Measurements from ENCODE around the gene TYW1B. TPM values are rescaled to one million over a fixed set of nuclear protein-coding genes. Genes with fewer than 3 reads are reported as not detected.
"Not testable (repeated sequence)": the region's sequence is repeated elsewhere in the genome, so short reads cannot be mapped to it uniquely, and the experiment has no call there.

Gene TYW1B
- total RNA-seq, 1 donor from 2014 or later = 1.9 TPM

- Mint-ChIP-seq H3K27me3 (ENCODE audit: unreplicated experiment) (no peaks in the 10 kb centered on the region), H3K27ac (ENCODE audit: unreplicated experiment) (no peak overlapping the region), H3K9me3 (ENCODE audit: unreplicated experiment) (no peaks in the 10 kb centered on the region), H3K4me3 (ENCODE audit: unreplicated experiment) (no peak overlapping the region), H3K36me3 (ENCODE audit: low read depth, unreplicated experiment) (no peaks in the 10 kb centered on the region), H3K4me1 (ENCODE audit: unreplicated experiment) (no peaks in the 10 kb centered on the region)
- no peak for DNase-seq (ENCODE audit: low spot score)
- no peak for TF ChIP-seq CTCF (IDR thresholded peaks at IDR 0.05; ENCODE audit: unreplicated experiment)
Observed at GRCh38 chr7:72785166-72785955, 42.6 kb downstream of the TYW1B start.

- DNase-seq (ENCODE audit: low spot score); H3K9me3 Mint-ChIP-seq (ENCODE audit: unreplicated experiment); H3K4me1 Mint-ChIP-seq (ENCODE audit: unreplicated experiment); H3K4me3 Mint-ChIP-seq (ENCODE audit: unreplicated experiment); H3K27ac Mint-ChIP-seq (ENCODE audit: unreplicated experiment); H3K36me3 Mint-ChIP-seq (ENCODE audit: low read depth, unreplicated experiment); H3K27me3 Mint-ChIP-seq (ENCODE audit: unreplicated experiment): not testable (repeated sequence)
Observed at GRCh38 chr7:72783601-72784370, 44.2 kb downstream of the TYW1B start.

GRCh38 chr7:72781631-72782030 is 46.4 kb downstream of the TYW1B start:
- Mint-ChIP-seq H3K27me3 (ENCODE audit: unreplicated experiment) (peaks cover 1% of the 10 kb centered on the region), H3K4me1 (ENCODE audit: unreplicated experiment) (no peaks in the 10 kb centered on the region), H3K9me3 (ENCODE audit: unreplicated experiment) (no peaks in the 10 kb centered on the region), H3K27ac (ENCODE audit: unreplicated experiment) (no peak overlapping the region), H3K4me3 (ENCODE audit: unreplicated experiment) (no peak overlapping the region), H3K36me3 (ENCODE audit: low read depth, unreplicated experiment) (no peaks in the 10 kb centered on the region)
- no peak for TF ChIP-seq CTCF (IDR thresholded peaks at IDR 0.05; ENCODE audit: unreplicated experiment)
- DNase-seq (ENCODE audit: low spot score) = no peak

GRCh38 chr7:72781161-72781560 is 46.8 kb downstream of the TYW1B start:
- Mint-ChIP-seq H3K27me3 (ENCODE audit: unreplicated experiment) (peaks cover 1% of the 10 kb centered on the region), H3K4me3 (ENCODE audit: unreplicated experiment) (no peak overlapping the region), H3K4me1 (ENCODE audit: unreplicated experiment) (no peaks in the 10 kb centered on the region), H3K36me3 (ENCODE audit: low read depth, unreplicated experiment) (no peaks in the 10 kb centered on the region), H3K9me3 (ENCODE audit: unreplicated experiment) (no peaks in the 10 kb centered on the region), H3K27ac (ENCODE audit: unreplicated experiment) (no peak overlapping the region)
- TF ChIP-seq CTCF (IDR thresholded peaks at IDR 0.05; ENCODE audit: unreplicated experiment) = no peak
- no peak for DNase-seq (ENCODE audit: low spot score)

GRCh38 chr7:72780289-72780894 is 47.6 kb downstream of the TYW1B start:
- not testable (repeated sequence) for H3K36me3 Mint-ChIP-seq (ENCODE audit: low read depth, unreplicated experiment); H3K4me3 Mint-ChIP-seq (ENCODE audit: unreplicated experiment); H3K9me3 Mint-ChIP-seq (ENCODE audit: unreplicated experiment); H3K27ac Mint-ChIP-seq (ENCODE audit: unreplicated experiment); H3K27me3 Mint-ChIP-seq (ENCODE audit: unreplicated experiment); DNase-seq (ENCODE audit: low spot score); H3K4me1 Mint-ChIP-seq (ENCODE audit: unreplicated experiment)

GRCh38 chr7:72777167-72777566 is 50.8 kb downstream of the TYW1B start:
- not testable (repeated sequence) for H3K9me3 Mint-ChIP-seq (ENCODE audit: unreplicated experiment); H3K36me3 Mint-ChIP-seq (ENCODE audit: low read depth, unreplicated experiment); H3K27me3 Mint-ChIP-seq (ENCODE audit: unreplicated experiment); H3K27ac Mint-ChIP-seq (ENCODE audit: unreplicated experiment); H3K4me3 Mint-ChIP-seq (ENCODE audit: unreplicated experiment); H3K4me1 Mint-ChIP-seq (ENCODE audit: unreplicated experiment); DNase-seq (ENCODE audit: low spot score)

- H3K36me3 Mint-ChIP-seq (ENCODE audit: low read depth, unreplicated experiment); H3K4me3 Mint-ChIP-seq (ENCODE audit: unreplicated experiment); DNase-seq (ENCODE audit: low spot score); H3K9me3 Mint-ChIP-seq (ENCODE audit: unreplicated experiment); H3K27me3 Mint-ChIP-seq (ENCODE audit: unreplicated experiment); H3K27ac Mint-ChIP-seq (ENCODE audit: unreplicated experiment); H3K4me1 Mint-ChIP-seq (ENCODE audit: unreplicated experiment): not testable (repeated sequence)
Observed at GRCh38 chr7:72772627-72773026, 55.4 kb downstream of the TYW1B start.

GRCh38 chr7:72766994-72767393 is 61.0 kb downstream of the TYW1B start:
- not testable (repeated sequence) for H3K27ac Mint-ChIP-seq (ENCODE audit: unreplicated experiment); H3K4me3 Mint-ChIP-seq (ENCODE audit: unreplicated experiment); H3K36me3 Mint-ChIP-seq (ENCODE audit: low read depth, unreplicated experiment); H3K9me3 Mint-ChIP-seq (ENCODE audit: unreplicated experiment); H3K27me3 Mint-ChIP-seq (ENCODE audit: unreplicated experiment); H3K4me1 Mint-ChIP-seq (ENCODE audit: unreplicated experiment); DNase-seq (ENCODE audit: low spot score)
